Mesendoderm (in vitro differentiated cells): ENCODE data around the gene MKNK1.

ENCODE experiments used
- DNase-seq: peaks from one replicate; pipeline ENCODE4 v3.0.0; 2013
- H2AK5ac ChIP-seq: 2 replicates; pipeline ENCODE4 v1.6.1; 2013; ENCODE audit warnings: low read length, inconsistent platforms
- H2BK120ac ChIP-seq: 2 replicates; pipeline ENCODE4 v1.6.1; 2013; ENCODE audit warnings: low read depth, mild to moderate bottlenecking, low read length, moderate library complexity, mixed read lengths
- H2BK15ac ChIP-seq: replicated peaks from 2 replicates; pipeline ENCODE4 v1.6.1; 2013; ENCODE audit warnings: low read depth, mild to moderate bottlenecking, moderate library complexity
- H2BK5ac ChIP-seq: 2 replicates; pipeline ENCODE4 v1.6.1; 2013; ENCODE audit warnings: low read length, inconsistent platforms
- H3K18ac ChIP-seq: 2 replicates; pipeline ENCODE4 v1.6.1; 2013; ENCODE audit warnings: mild to moderate bottlenecking, low read length, mixed read lengths
- H3K23ac ChIP-seq: one replicate; pipeline ENCODE4 v1.6.1; 2013; ENCODE audit warnings: low read length
- H3K27ac ChIP-seq: 2 replicates; pipeline ENCODE4 v1.5.1; 2013; ENCODE audit warnings: low read depth, mild to moderate bottlenecking, inconsistent platforms, low read length, moderate library complexity
- H3K27me3 ChIP-seq: 2 replicates; pipeline ENCODE4 v1.6.1; 2013; ENCODE audit warnings: low read length, control low read depth, mild to moderate bottlenecking, inconsistent platforms; ENCODE audit not compliant: insufficient read depth, poor library complexity
- H3K36me3 ChIP-seq: 2 replicates; pipeline ENCODE4 v1.6.1; 2013; ENCODE audit warnings: low read length, inconsistent platforms; ENCODE audit not compliant: control insufficient read depth, insufficient read depth
- H3K4ac ChIP-seq: one replicate; pipeline ENCODE4 v1.6.1; 2013; ENCODE audit warnings: low read depth, mild to moderate bottlenecking, low read length, moderate library complexity
- H3K4me1 ChIP-seq: 2 replicates; pipeline ENCODE4 v1.6.1; 2013; ENCODE audit warnings: low read depth, low read length, inconsistent platforms; ENCODE audit not compliant: control insufficient read depth
- H3K4me2 ChIP-seq: 2 replicates; pipeline ENCODE4 v1.6.1; 2013; ENCODE audit warnings: low read length
- H3K4me3 ChIP-seq: 2 replicates; pipeline ENCODE4 v1.5.1; 2013; ENCODE audit warnings: mild to moderate bottlenecking, low read length
- H3K56ac ChIP-seq: one replicate; pipeline ENCODE4 v1.6.1; 2013; ENCODE audit warnings: low read length
- H3K79me1 ChIP-seq: 2 replicates; pipeline ENCODE4 v1.6.1; 2013; ENCODE audit warnings: low read length, inconsistent platforms
- H3K79me2 ChIP-seq: 2 replicates; pipeline ENCODE4 v1.6.1; 2013; ENCODE audit warnings: mild to moderate bottlenecking, low read length; ENCODE audit not compliant: control insufficient read depth, insufficient read depth
- H3K9ac ChIP-seq: 2 replicates; pipeline ENCODE4 v1.6.1; 2013; ENCODE audit warnings: low read length, inconsistent platforms
- H4K5ac ChIP-seq: one replicate; pipeline ENCODE4 v1.6.1; 2013; ENCODE audit warnings: low read length
- H4K8ac ChIP-seq: one replicate; pipeline ENCODE4 v1.6.1; 2013; ENCODE audit warnings: low read depth, mild to moderate bottlenecking, control low read depth, low read length, moderate library complexity
- WGBS: extraction: QIAGEN DNeasy Blood & Tissue Kit; methylation state at CpG from one replicate; pipeline ENCODE4 v1.1.7; 2013; ENCODE audit warnings: low lambda C conversion rate, missing lambda C conversion rate; ENCODE audit not compliant: insufficient coverage; ENCODE audit errors: extremely low coverage; 5-methylcytosine and 5-hydroxymethylcytosine counted together

Gene MKNK1

GRCh38 chr1:46614604-46614984 lies 10.5 kb upstream of the MKNK1 start:
- no peaks in the 10 kb centered on the region for H3K79me2 ChIP-seq
- no peak overlapping the region for H3K56ac ChIP-seq
- DNase-seq, result no peak
- no peak overlapping the region for H3K18ac ChIP-seq
- no peak overlapping the region for H2AK5ac ChIP-seq
- H3K9ac ChIP-seq, result no peak overlapping the region
- no peaks in the 10 kb centered on the region for H3K36me3 ChIP-seq
- H3K4me1 ChIP-seq, result peaks cover 10% of the 10 kb centered on the region
- H3K4me3 ChIP-seq, result no peak overlapping the region
- no peak overlapping the region for H3K4me2 ChIP-seq
- H3K23ac ChIP-seq, result no peak overlapping the region
- H4K5ac ChIP-seq, result no peak overlapping the region
- no peak overlapping the region for H2BK15ac ChIP-seq
- H3K27ac ChIP-seq, result no peak overlapping the region
- H3K79me1 ChIP-seq, result no peaks in the 10 kb centered on the region
- H2BK120ac ChIP-seq, result no peak overlapping the region
- no peaks in the 10 kb centered on the region for H3K27me3 ChIP-seq
- no peak overlapping the region for H3K4ac ChIP-seq
- no peak overlapping the region for H4K8ac ChIP-seq
- WGBS, result no CpG with 5 or more reads among the region's 2 CpGs
- no peak overlapping the region for H2BK5ac ChIP-seq

DNA sequence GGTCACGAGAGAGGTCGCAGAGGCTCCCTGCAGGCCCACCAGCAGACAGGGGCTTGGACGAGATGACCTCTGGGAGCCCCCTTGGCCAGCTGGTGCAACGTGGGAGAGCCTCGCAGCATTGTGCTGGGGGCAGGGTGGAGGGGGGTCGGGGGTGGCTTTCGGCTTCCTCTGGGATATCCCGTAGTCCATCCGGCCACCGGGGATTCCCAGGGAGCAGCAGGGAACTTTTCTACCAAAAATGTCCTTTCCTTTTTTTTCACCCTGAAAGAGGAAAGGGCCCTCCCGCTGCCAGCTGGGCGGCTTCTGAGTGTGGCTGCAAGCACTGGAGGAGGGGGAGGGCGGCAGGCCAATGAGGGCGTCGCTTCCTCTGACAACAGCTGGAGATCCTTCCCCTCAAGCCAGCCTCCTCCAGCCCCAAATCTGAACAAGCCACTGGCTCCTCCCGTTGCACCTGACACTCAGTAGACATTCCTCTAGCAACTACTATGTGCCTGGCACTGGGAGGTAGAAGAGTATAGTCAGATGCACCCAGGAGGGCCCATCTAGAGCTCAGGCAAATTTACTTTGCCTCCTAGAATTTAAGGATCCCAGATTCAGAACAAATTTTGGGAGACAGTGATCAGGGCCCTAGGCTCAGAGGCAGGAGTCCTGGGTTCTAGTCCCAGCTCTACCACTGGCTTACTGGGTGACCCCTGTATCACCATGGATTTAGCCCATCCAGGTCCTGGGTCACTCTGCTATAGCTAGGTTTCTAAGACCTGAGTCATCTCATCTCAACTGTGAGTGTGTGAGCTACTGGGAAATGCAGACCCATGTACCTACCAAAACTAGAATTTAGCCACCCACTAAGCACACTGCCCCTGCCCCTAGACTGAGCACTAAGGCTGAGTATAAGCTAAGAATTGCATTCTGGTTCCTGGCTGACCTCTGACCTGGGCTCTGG lies 9.9 kb upstream of the MKNK1 start:
- no peak overlapping the region for H3K4ac ChIP-seq
- no peak overlapping the region for H4K8ac ChIP-seq
- no peak overlapping the region for H3K4me2 ChIP-seq
- no peaks in the 10 kb centered on the region for H3K79me1 ChIP-seq
- H3K27ac ChIP-seq, result no peak overlapping the region
- DNase-seq, result peak; percentile 73
- no peak overlapping the region for H3K9ac ChIP-seq
- whole genome bisulfite sequencing, result no CpG with 5 or more reads among the region's 16 CpGs
- no peak overlapping the region for H3K18ac ChIP-seq
- no peak overlapping the region for H2BK5ac ChIP-seq
- no peak overlapping the region for H3K23ac ChIP-seq
- peaks cover 10% of the 10 kb centered on the region for H3K4me1 ChIP-seq
- peak overlapping the region; percentile 49 for H3K56ac ChIP-seq
- H3K4me3 ChIP-seq, result no peak overlapping the region
- H2BK120ac ChIP-seq, result no peak overlapping the region
- no peaks in the 10 kb centered on the region for H3K27me3 ChIP-seq
- no peaks in the 10 kb centered on the region for H3K36me3 ChIP-seq
- H3K79me2 ChIP-seq, result no peaks in the 10 kb centered on the region
- no peak overlapping the region for H4K5ac ChIP-seq
- no peak overlapping the region for H2AK5ac ChIP-seq
- H2BK15ac ChIP-seq, result no peak overlapping the region

DNA sequence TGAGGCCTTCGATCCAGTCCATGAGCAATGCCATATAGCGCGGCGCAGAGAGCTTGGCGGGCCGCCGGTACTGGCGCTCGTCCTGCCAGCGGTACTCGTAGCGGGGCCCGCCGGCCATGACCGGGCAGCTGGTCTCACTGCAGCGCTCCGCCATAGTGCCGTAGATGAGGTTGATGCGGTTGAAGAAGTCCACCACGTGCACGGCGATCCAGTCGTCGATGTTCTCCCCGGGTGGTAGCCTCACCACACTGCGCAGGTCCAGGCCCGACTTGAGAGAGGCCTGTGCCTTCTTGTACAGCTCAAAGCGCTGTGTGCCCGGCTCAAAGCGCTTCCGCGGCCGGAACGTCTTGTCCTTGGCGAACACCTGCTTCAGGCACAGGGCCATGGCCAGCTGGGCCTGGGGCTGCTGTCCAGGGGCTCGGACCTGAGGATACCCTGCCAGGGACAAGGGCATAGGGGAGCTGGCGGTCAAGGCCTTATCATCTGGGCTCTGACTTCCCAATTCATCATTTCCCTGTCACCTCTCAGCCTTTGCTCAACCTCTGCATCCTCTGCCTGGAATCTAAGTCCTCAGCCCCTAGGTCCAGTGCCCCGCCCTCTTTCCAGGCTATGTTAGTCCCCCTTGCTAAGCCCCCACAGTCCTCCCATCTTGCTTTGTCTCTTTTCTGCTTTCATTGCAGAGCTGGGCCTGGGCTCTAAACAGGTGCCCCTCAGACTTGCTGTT lies 9.0 kb upstream of the MKNK1 start:
- Histone ChIP-seq H2AK5ac (no peak overlapping the region), H3K9ac (no peak overlapping the region), H3K4me1 (peaks cover 10% of the 10 kb centered on the region), H4K5ac (no peak overlapping the region), H3K36me3 (no peaks in the 10 kb centered on the region), H2BK120ac (no peak overlapping the region), H4K8ac (no peak overlapping the region), H3K4me3 (no peak overlapping the region), H3K18ac (no peak overlapping the region), H3K4ac (no peak overlapping the region), H3K79me1 (no peaks in the 10 kb centered on the region), H3K27me3 (no peaks in the 10 kb centered on the region), H3K56ac (peak overlapping the region; percentile 49), H3K27ac (no peak overlapping the region), H3K79me2 (no peaks in the 10 kb centered on the region), H3K23ac (peak overlapping the region; percentile 24), H2BK15ac (no peak overlapping the region), H3K4me2 (no peak overlapping the region), H2BK5ac (no peak overlapping the region)
- no CpG with 5 or more reads among the region's 38 CpGs for WGBS
- no peak for DNase-seq

- H3K23ac ChIP-seq, result peak overlapping the region; percentile 45
- WGBS, result no CpG with 5 or more reads among the region's 7 CpGs
- no peak overlapping the region for H3K4me2 ChIP-seq
- H3K27me3 ChIP-seq, result no peaks in the 10 kb centered on the region
- no peak overlapping the region for H3K27ac ChIP-seq
- no peaks in the 10 kb centered on the region for H3K79me2 ChIP-seq
- H3K18ac ChIP-seq, result no peak overlapping the region
- H2BK120ac ChIP-seq, result no peak overlapping the region
- no peaks in the 10 kb centered on the region for H3K36me3 ChIP-seq
- H4K8ac ChIP-seq, result no peak overlapping the region
- H2AK5ac ChIP-seq, result no peak overlapping the region
- no peak overlapping the region for H4K5ac ChIP-seq
- peaks cover 7% of the 10 kb centered on the region for H3K4me1 ChIP-seq
- no peak overlapping the region for H3K4ac ChIP-seq
- no peak overlapping the region for H2BK5ac ChIP-seq
- DNase-seq, result no peak
- no peaks in the 10 kb centered on the region for H3K79me1 ChIP-seq
- no peak overlapping the region for H3K56ac ChIP-seq
- H2BK15ac ChIP-seq, result no peak overlapping the region
- H3K4me3 ChIP-seq, result no peak overlapping the region
- no peak overlapping the region for H3K9ac ChIP-seq
Measured at GRCh38 chr1:46611691-46612221, 7.7 kb upstream of the MKNK1 start.

GRCh38 chr1:46607345-46608130 lies 3.5 kb upstream of the MKNK1 start:
- Histone ChIP-seq H3K36me3 (no peaks in the 10 kb centered on the region), H4K8ac (no peak overlapping the region), H3K4me3 (no peak overlapping the region), H3K27me3 (no peaks in the 10 kb centered on the region), H3K4me1 (peaks cover 6% of the 10 kb centered on the region), H3K18ac (no peak overlapping the region), H2BK120ac (no peak overlapping the region), H3K56ac (no peak overlapping the region), H3K79me1 (no peaks in the 10 kb centered on the region), H3K4me2 (no peak overlapping the region), H2BK5ac (no peak overlapping the region), H3K23ac (no peak overlapping the region), H2AK5ac (no peak overlapping the region), H3K27ac (no peak overlapping the region), H4K5ac (no peak overlapping the region), H3K79me2 (no peaks in the 10 kb centered on the region), H3K9ac (no peak overlapping the region), H2BK15ac (no peak overlapping the region), H3K4ac (no peak overlapping the region)
- no peak for DNase-seq
- WGBS, result no CpG with 5 or more reads among the region's 7 CpGs
